ENCODE measurements around the gene RBM20. TPM values are rescaled to one million over a fixed set of nuclear protein-coding genes. Genes with fewer than 3 reads are reported as not detected.

RBM20 gene
- total RNA-seq, 4 donors from 2014 or later, result 0.54 to 4.3 (median 1.5) TPM

- WGBS, 2 donors, result 92 to 97% methylated on average over 2 of the region's 2 CpGs
- TF ChIP-seq POLR2A (IDR thresholded peaks at IDR 0.05) (no peak), CTCF (IDR thresholded peaks at IDR 0.05) (no peak)
These were observed 51.4 kb downstream of the RBM20 start for GRCh38 chr10:110695539-110695886.

GRCh38 chr10:110696436-110696835 is 52.3 kb downstream of the RBM20 start:
- Histone ChIP-seq H3K4me3 (replicated peaks in 1 of 3) (no peak overlapping the region), H3K4me1 (peaks cover 4 to 10% of the 10 kb centered on the region in 2 donors), H3K27me3 (no peaks in the 10 kb centered on the region), H3K9me3 (no peaks in the 10 kb centered on the region), H3K27ac (no peak overlapping the region), H3K36me3 (no peaks in the 10 kb centered on the region)
- WGBS, 2 donors, result 74% methylated on average over 4 of the region's 4 CpGs
- intact Hi-C loops (cut with DNase I), result no loop called here
- no peak for DNase-seq
- TF ChIP-seq POLR2A (IDR thresholded peaks at IDR 0.05) (no peak), CTCF (IDR thresholded peaks at IDR 0.05) (no peak)

More at GRCh38 chr10:110695539-110695886, 51.4 kb downstream of the RBM20 start:
- H3K36me3 ChIP-seq, result no peaks in the 10 kb centered on the region
- intact Hi-C loops (cut with DNase I), result no loop called here
- no peak for DNase-seq
- H3K27me3 ChIP-seq, result no peaks in the 10 kb centered on the region
- H3K27ac ChIP-seq, result no peak overlapping the region
- peaks cover 4 to 9% of the 10 kb centered on the region in 2 donors for H3K4me1 ChIP-seq
- H3K4me3 ChIP-seq (replicated peaks in 1 of 3), result no peak overlapping the region
- H3K9me3 ChIP-seq, result no peaks in the 10 kb centered on the region

- Histone ChIP-seq H3K9me3 (no peaks in the 10 kb centered on the region), H3K4me1 (peaks cover 4 to 10% of the 10 kb centered on the region in 2 donors), H3K27ac (no peak overlapping the region), H3K27me3 (no peaks in the 10 kb centered on the region), H3K36me3 (no peaks in the 10 kb centered on the region), H3K4me3 (replicated peaks in 1 of 3) (no peak overlapping the region)
- intact Hi-C loops (cut with DNase I), result no loop called here
- WGBS, 2 donors, result 83 to 93% methylated on average over 5 of the region's 5 CpGs
- TF ChIP-seq CTCF (IDR thresholded peaks at IDR 0.05) (no peak), POLR2A (IDR thresholded peaks at IDR 0.05) (no peak)
- DNase-seq, result no peak
These were observed 54.2 kb downstream of the RBM20 start for GRCh38 chr10:110698340-110698739.

- no peak for TF ChIP-seq CTCF (IDR thresholded peaks at IDR 0.05)
- TF ChIP-seq POLR2A (IDR thresholded peaks at IDR 0.05), result no peak
- Histone ChIP-seq H3K27me3 (no peaks in the 10 kb centered on the region), H3K4me3 (replicated peaks in 1 of 3) (no peak overlapping the region), H3K9me3 (no peaks in the 10 kb centered on the region), H3K27ac (no peak overlapping the region), H3K36me3 (no peaks in the 10 kb centered on the region), H3K4me1 (peaks cover 4 to 10% of the 10 kb centered on the region in 2 donors)
- WGBS, 2 donors, result 74 to 92% methylated on average over 6 of the region's 6 CpGs
- DNase-seq, result no peak
- intact Hi-C loops (cut with DNase I), result no loop called here
These were observed 54.7 kb downstream of the RBM20 start for GRCh38 chr10:110698782-110699201.

GRCh38 chr10:110699859-110700468 is 55.8 kb downstream of the RBM20 start:
- TF ChIP-seq POLR2A (IDR thresholded peaks at IDR 0.05) (no peak), CTCF (IDR thresholded peaks at IDR 0.05) (no peak)
- WGBS, 2 donors, result 80 to 82% methylated on average over 10 of the region's 10 CpGs
- peaks cover 4 to 10% of the 10 kb centered on the region in 2 donors for H3K4me1 ChIP-seq
- H3K36me3 ChIP-seq, result no peaks in the 10 kb centered on the region
- no peak overlapping the region for H3K4me3 ChIP-seq (replicated peaks in 1 of 3)
- intact Hi-C loops (cut with DNase I), result no loop called here
- H3K27ac ChIP-seq, result no peak overlapping the region
- DNase-seq, result peak in 1 of 2 donors; percentile 8
- H3K9me3 ChIP-seq, result no peaks in the 10 kb centered on the region
- no peaks in the 10 kb centered on the region for H3K27me3 ChIP-seq

Measured in thyroid gland (tissue), 4 donors.